Esophagus squamous epithelium (tissue), 5 donors: ENCODE data around the gene KIF1B. TPM values are rescaled to one million over a fixed set of nuclear protein-coding genes. Genes with fewer than 3 reads are reported as not detected.
A peak's percentile ranks its signal among the peaks of the same experiment; 100 is the strongest.

Experiments used
- DNase-seq: peaks from one replicate; lab custom pipeline; 2025; lab: John Stamatoyannopoulos, UW
- H3K27ac ChIP-seq, 4 donors: fragments of 200-600 bp; sonication (generic); one replicate each; pipeline ENCODE4 v1.5.1; 2016 to 2019; ENCODE audit warnings: mild to moderate bottlenecking in 1 of 4
- H3K27me3 ChIP-seq, 4 donors: fragments of 200-600 bp; sonication (generic); 1 replicate in 3 of 4; 2 replicates in 1 of 4; pipeline versions ENCODE4 v1.5.1 to v1.6.0; 2017 to 2021; ENCODE audit warnings: antibody characterized with exemption in 1 of 4
- H3K36me3 ChIP-seq, 3 donors: fragments of 200-600 bp; sonication (generic); one replicate each; pipeline ENCODE4 v1.5.1; 2016 to 2019
- H3K4me1 ChIP-seq, 3 donors: fragments of 200-600 bp; sonication (generic); one replicate each; pipeline ENCODE4 v1.5.1; 2017 to 2019
- H3K4me3 ChIP-seq, 4 donors: fragments of 200-600 bp; sonication (generic); 1 replicate in 3 of 4; 2 replicates in 1 of 4; pipeline ENCODE4 v1.5.1; 2016 to 2019; ENCODE audit warnings: mild to moderate bottlenecking in 2 of 4, moderate library complexity in 1 of 4
- H3K9me3 ChIP-seq, 3 donors: fragments of 200-600 bp; sonication (generic); one replicate each; pipeline ENCODE4 v1.5.1; 2016 to 2019
- CTCF ChIP-seq, 6 experiments: fragments of 450-650 bp in 4 of 6; fragments of 200-600 bp in 2 of 6; sonication (generic) in 2 of 6; IDR thresholded peaks; one replicate each; pipeline ENCODE4 v1.5.1; 2016 to 2019; ENCODE audit warnings: antibody characterized with exemption in 6 of 6, mild to moderate bottlenecking in 4 of 6, moderate library complexity in 4 of 6
- POLR2A ChIP-seq, 4 donors: fragments of 450-650 bp; IDR thresholded peaks; one replicate each; pipeline ENCODE4 v1.6.1; 2017; ENCODE audit warnings: antibody characterized with exemption in 4 of 4, mild to moderate bottlenecking in 4 of 4, moderate library complexity in 3 of 4
- WGBS, 2 donors: methylation state at CpG; one replicate each; pipeline ENCODE4 v1.1.5; 2018; 5-methylcytosine and 5-hydroxymethylcytosine counted together
- intact Hi-C: fragments of 100-400 bp; cut with DNase I; formaldehyde crosslinking; loops from one replicate; pipeline ENCODE4 v1.15.0; 2022
- total RNA-seq, 4 donors: library from RNA; depleted of rRNA; stranded (reverse); fragments of >200 nt; gene quantifications; one replicate each; pipeline ENCODE4 v1.1.0, GENCODE V29; 2016
- donor health status: DM: yes; HTN: yes; CAD: no.

The KIF1B gene
- total RNA-seq, 4 donors from 2014 or later = 27.1 to 40.6 (median 38.1) TPM

- WGBS, 2 donors = 83 to 92% methylated on average over 2 of the region's 2 CpGs
- intact Hi-C loops = no loop called here
- Histone ChIP-seq H3K27me3 (no peaks in the 10 kb centered on the region), H3K36me3 (peaks cover 0 to 66% (median 13%) of the 10 kb centered on the region in 3 donors), H3K9me3 (no peaks in the 10 kb centered on the region), H3K4me1 (peaks cover 0 to 9% (median 0%) of the 10 kb centered on the region in 3 donors), H3K27ac (no peak overlapping the region), H3K4me3 (no peak overlapping the region)
- TF ChIP-seq CTCF (IDR thresholded peaks at IDR 0.05) (no peak), POLR2A (IDR thresholded peaks at IDR 0.05) (no peak)
- DNase-seq = no peak
Measured at GRCh38 chr1:10306435-10306834, 96.1 kb downstream of the KIF1B start.

- peak overlapping the region in 3 of 4 donors; percentile 3 to 32 (median 7) for H3K27ac ChIP-seq
- H3K27me3 ChIP-seq = no peaks in the 10 kb centered on the region
- peaks cover 0 to 9% (median 0%) of the 10 kb centered on the region in 3 donors for H3K4me1 ChIP-seq
- no peaks in the 10 kb centered on the region for H3K9me3 ChIP-seq
- peaks cover 0 to 58% (median 13%) of the 10 kb centered on the region in 3 donors for H3K36me3 ChIP-seq
- H3K4me3 ChIP-seq = no peak overlapping the region
- intact Hi-C loops = no loop called here
- WGBS, 2 donors = 67 to 80% methylated on average over 3 of the region's 3 CpGs
- DNase-seq = no peak
- TF ChIP-seq CTCF (IDR thresholded peaks at IDR 0.05) (no peak), POLR2A (IDR thresholded peaks at IDR 0.05) (no peak)
Measured at GRCh38 chr1:10308001-10308400, 97.6 kb downstream of the KIF1B start.

GRCh38 chr1:10309243-10310011 is 99.1 kb downstream of the KIF1B start:
- peaks cover 0 to 9% (median 0%) of the 10 kb centered on the region in 3 donors for H3K4me1 ChIP-seq
- intact Hi-C loops = no loop called here
- no peaks in the 10 kb centered on the region for H3K9me3 ChIP-seq
- no peak for DNase-seq
- peaks cover 0 to 44% (median 0%) of the 10 kb centered on the region in 3 donors for H3K36me3 ChIP-seq
- TF ChIP-seq CTCF (IDR thresholded peaks at IDR 0.05) = no peak
- no peak for TF ChIP-seq POLR2A (IDR thresholded peaks at IDR 0.05)
- H3K4me3 ChIP-seq = no peak overlapping the region
- WGBS, 2 donors = 86 to 88% methylated on average over 6 of the region's 6 CpGs
- H3K27me3 ChIP-seq = no peaks in the 10 kb centered on the region
- no peak overlapping the region for H3K27ac ChIP-seq

- H3K9me3 ChIP-seq = no peaks in the 10 kb centered on the region
- no peak for TF ChIP-seq CTCF (IDR thresholded peaks at IDR 0.05)
- TF ChIP-seq POLR2A (IDR thresholded peaks at IDR 0.05) = no peak
- no peak overlapping the region for H3K27ac ChIP-seq
- intact Hi-C loops = no loop called here
- 95 to 97% methylated on average over 2 of the region's 2 CpGs for WGBS, 2 donors
- H3K36me3 ChIP-seq = peaks cover 0 to 20% (median 0%) of the 10 kb centered on the region in 3 donors
- H3K4me1 ChIP-seq = no peaks in the 10 kb centered on the region
- no peak for DNase-seq
- H3K27me3 ChIP-seq = no peaks in the 10 kb centered on the region
- H3K4me3 ChIP-seq = no peak overlapping the region
Measured at GRCh38 chr1:10316752-10317151, 106.4 kb downstream of the KIF1B start.

- intact Hi-C loops = no loop called here
- H3K27ac ChIP-seq = no peak overlapping the region
- H3K4me3 ChIP-seq = no peak overlapping the region
- H3K27me3 ChIP-seq = no peaks in the 10 kb centered on the region
- no peaks in the 10 kb centered on the region for H3K4me1 ChIP-seq
- no peaks in the 10 kb centered on the region for H3K9me3 ChIP-seq
- TF ChIP-seq POLR2A (IDR thresholded peaks at IDR 0.05) (no peak), CTCF (IDR thresholded peaks at IDR 0.05) (no peak)
- DNase-seq = no peak
- H3K36me3 ChIP-seq = peaks cover 0 to 46% (median 0%) of the 10 kb centered on the region in 3 donors
- 62 to 89% methylated on average over 1 of the region's 1 CpG for WGBS, 2 donors
Measured at GRCh38 chr1:10319750-10320149, 109.4 kb downstream of the KIF1B start.
